ENCODE data around the gene UXS1.
A peak's percentile ranks its signal among the peaks of the same experiment; 100 is the strongest.

UXS1 gene

DNA sequence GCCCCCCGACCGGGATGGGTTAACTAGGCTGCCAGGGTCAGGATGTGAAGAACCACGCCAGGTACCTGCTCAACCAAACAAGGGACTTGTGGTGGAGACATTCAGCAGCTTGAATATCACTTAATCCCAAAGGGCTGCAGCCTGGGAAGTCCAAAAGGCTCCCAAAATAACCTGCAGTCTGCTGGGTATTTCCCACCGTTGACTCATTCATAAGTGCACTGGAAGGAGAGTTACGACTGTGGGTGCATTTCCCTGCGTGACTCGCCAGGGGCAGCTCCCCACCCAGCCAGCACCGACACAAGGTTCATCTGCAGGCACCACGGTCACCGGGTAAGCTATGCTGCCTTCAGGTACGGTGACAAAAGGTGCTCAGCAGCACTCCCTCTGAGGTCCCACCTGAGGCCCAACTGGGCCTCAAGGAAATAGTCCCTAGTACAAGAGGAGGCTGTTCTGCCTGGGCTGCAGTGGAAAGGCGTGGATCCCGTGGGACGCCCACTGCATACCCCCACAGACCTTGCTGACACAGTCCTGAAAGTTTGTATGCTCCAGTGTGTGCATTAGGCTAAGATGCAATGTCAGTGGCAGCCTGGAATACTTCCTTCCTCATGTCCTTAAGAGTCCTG lies 86.5 kb downstream of the UXS1 start:
- peak; percentile 64 for DNase-seq

DNA sequence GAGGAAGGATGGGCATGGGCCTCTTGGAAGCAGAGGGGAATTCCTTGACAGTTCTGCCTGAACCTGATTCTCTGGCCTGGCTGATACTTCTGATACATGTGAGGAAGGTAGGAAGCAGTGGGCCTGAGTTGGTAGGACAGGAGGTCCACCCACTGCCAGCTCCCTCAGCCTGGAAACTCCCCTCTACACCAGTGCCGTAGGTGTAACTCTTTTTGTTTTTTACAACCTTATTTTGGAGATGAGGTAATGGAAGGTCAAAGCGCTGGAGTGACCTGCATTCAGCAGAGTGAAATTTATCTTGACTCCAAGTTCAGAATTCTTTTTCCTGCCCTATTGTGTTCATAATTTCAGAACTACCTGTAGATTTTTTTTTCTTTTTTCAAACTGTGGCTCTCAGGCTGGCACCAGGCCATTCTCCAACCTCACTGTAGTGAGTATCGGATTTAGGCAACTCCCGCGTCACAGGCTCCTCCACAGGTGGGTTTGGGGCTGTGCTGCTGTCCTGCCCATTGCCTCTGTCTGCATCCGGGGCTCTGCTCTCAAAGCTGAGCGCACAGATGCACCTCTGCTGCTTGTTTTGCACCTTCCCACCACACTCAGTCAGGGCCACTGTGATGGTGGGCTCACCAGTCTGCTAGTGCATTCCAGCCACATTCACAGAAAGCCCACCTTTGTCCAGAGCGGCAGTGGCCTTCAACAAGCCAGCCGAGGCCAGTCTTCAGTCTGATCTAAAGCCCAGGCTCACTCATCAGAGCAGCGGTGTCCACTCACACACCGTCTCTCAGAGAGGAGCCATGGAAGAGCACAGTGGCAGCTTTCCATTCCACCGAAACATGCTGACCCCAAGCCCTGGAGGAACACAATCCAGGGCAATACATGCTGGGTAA lies 87.2 kb downstream of the UXS1 start:
- no peak for DNase-seq

DNA sequence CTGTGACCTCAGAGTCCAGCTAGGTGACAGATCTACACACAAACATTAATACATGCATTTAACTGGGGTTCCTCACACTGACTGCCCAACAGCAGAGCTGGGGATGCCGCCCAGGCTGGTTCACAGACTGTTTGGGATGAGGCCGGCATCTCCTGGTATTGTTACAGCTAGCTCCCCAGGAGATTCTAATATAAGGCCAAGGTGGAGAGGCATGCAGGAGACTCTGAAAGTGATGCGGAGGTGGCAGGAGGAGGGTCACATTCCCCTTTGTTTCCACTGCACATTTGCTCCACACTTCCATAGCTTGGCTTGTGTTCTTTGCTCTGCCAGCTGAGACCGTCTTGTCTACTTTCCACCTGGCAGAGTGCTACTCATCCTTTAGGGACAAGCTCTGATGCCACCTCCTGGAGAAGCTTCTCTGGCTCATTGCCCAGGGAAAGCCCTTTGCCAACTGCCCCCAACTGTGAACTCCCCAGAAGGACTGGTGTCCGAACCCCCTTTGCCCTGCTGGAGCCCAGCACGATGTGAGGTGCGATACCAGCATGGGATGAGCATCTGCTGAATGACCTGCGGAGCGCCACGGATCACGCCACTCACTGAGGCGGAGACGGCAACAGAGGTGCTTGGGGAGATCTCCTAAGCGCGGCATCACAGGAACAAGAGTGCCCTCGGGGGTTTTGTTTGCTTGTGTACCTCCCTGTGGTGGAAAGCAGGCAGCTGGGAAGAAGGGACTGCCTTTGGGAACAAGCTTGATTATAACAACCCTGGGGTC lies 88.8 kb downstream of the UXS1 start:
- DNase-seq = no peak

DNA sequence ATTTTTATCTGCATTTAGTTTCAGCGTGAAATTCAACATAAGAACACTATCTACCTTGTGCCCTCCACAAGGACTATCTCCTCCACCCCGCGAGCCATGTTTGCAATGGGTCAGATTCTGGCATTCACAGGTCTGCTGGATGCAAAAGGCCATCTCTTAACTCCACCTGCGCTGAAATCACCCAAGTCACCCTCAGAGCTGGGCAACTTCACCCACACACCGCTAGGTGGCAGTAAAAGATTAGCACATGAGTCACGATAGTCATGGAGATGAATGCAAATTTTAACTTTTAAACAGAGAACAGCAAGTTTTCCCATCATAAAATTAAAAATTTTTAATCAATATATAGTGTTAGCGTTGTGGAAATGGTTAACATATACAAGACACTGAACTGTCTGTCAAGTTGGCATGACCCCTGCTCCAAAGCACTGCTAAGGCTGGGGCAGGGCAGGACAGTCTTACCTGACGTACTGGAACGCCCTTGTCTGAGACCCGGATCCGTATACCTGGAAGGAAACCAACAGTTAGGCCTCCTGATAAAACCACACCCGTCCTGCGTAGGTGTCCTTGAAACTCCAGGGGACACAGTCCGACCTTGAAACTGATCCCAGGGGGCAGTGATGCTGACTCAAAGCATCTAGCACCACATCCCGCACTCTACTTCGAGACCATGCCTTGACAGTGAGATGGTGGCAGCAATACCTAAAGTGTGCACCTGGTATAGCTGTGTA lies 89.6 kb downstream of the UXS1 start:
- DNase-seq = peak; percentile 80

DNA sequence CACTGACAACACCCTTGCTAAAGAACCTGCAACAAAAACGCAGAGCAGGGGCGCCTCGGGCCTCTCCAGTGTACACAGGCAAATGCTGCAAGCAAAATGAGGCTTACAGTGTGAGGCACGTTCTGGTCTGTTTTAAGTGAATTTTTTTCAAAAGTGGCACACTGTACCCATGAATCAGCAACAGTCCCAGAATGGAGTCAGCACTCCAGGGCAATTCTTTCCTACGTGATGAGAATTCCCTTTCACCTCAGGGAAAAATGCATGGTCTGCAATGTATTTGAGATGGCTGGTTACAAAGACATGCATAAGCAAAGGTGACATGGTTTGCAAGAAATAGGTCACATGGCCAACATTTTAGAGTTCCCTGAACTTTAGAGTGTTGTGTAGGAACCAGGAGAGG lies 94.4 kb downstream of the UXS1 start:
- no peak for DNase-seq

DNA sequence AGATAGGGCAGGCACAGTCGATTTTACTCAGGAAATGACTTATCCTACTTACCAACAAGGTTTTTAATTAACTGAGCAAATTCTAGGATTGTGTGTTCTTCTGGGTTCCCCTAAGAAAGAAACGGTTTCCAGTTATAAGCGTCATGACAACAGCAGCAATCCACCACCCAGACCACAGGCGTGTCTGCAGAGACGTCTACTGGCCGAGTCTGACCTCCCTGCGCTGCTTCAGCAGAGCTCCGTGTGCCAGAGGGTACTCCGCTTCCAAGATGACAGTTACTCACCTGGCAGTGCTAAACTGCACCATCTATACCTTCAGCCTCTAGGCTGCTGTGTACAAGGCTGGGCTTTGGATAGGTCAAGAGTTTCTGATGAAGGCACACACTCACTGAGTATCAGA lies 95.4 kb downstream of the UXS1 start:
- DNase-seq = no peak

DNA sequence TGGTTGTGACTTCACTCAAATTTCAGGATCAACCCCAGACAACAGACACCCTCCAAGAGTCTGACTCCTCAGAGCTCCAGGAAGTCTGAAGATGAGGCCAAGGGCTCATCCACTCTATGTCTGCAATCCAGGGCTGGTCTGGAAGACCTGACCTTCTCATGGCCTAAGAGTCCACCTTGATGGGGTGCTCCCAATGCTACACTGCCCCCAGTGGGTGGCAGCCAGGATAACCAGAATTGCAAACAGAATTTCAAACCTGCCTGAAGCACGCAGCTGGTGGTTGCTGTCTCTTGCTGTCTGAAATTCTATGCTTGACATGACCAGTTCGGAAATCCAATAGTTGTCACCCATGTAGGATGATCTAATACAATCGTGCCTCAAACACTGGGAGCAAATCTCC lies 96.0 kb downstream of the UXS1 start:
- no peak for DNase-seq

DNA sequence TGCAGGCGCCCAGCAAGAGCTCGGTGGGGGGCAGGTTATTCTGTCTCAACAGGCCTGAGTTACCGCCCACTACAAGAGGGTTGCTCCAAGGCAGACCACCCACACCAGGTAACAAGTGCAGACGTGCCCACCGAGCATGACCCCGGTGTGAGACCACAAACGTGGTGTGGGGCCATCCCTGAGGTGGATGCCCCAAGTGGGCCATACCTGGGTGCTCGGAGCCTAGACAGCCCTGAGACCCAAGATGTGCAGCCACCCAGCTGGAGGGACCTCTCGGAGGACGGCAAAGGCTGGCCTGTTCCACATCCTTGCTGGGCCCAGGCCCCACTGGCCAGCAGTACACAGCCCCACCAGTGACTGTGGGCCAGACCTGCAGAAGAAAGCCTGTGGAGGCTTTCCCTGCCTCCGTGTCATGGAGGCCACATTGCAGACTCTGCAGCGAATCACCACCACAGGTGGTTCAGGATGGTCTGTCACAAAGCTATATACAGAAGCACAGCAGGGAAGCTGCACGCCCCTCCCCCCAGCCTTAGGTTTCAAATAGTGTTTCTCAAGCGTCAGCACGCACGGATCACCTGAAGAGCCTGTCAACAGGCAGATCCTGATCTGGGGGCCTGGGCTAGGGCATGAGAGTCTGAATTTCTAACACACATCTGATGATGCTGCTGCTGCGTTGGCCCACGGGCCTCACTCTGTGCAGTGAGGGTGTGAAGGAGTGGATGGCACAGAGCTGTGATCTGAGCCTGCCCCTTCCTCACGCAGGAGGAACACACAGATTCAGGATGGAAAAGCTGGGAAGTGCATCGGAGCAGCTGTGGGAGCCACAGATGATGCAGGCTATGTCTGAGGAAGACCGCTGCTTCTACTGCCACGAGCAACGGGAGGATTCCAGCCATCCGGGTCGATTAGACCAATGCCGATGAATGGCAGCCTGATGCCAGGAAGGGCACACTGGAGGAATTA lies 96.8 kb downstream of the UXS1 start:
- no peak for DNase-seq

DNA sequence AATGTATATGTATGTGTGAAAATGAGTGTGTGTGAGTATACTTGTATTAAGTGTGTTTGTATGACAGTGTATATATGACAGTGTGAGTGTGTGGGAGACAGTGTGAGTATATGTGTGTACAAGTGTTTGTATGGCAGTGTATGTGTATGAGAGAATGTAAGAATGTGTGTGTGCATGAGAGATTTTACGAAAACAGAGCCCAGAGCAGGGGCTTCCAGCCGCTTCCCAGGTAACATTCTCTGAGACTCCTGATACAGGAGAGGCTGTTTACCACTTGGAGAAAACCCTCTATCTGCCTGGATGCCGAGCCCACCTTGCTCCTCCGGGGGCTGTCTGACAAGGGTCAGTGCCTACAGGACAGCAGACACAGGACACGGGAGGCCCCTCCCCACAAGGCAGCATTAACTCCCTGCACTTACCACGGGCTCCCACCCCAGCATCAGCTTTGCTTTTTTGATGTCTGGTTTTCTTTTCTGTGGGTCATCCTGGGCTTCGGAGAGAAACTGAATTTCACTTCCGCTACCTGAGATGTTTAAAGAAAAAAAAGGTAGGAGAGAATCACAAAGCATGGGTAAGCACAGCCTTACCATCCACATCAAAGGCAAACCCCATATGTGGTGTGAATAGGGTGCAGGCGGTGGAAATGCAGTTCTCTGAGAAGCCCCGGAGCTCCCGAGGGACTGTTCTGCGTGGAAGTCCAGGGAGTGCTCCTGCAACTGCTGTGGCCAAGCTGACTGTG lies 97.6 kb downstream of the UXS1 start:
- DNase-seq = peak; percentile 54

DNA sequence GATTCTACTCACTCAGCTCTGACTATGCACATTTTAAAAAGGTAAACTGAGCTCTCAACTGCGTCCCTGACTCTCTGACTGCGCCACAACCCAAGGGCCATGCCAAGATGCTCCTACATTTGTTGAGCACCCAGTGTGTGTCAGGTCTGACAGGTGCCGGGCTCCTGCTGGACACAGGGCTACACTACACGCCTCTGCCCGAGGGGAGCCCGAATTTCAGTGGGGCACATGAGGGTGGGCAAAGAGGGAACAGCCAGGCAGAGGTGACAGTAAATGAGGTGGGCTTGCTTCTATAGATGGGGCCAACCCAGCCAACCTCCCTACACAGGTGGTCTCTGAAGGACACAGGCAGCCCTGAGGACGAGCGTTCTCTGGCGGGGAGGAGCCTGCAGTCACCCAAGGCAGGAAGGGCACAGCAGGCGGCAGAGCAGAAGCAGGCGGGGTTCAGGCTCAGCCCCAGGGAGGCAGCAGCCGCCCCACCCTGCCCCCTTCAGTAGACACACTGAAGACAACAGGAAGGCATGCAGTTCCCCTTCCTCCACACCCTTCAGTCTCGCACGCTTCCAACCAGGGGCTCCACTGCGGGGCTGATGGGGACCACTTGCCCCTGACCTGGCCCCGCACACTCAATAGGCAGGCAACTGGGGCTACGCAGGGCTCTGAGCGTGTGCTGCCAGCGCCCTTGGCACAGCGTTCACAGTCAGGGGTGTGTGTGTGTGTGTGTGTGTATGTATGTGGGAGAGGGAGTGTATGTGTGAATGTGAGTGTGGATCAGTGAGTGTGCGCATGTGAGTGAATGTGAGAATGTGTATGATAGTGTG lies 98.4 kb downstream of the UXS1 start:
- peak; percentile 90 for DNase-seq

DNA sequence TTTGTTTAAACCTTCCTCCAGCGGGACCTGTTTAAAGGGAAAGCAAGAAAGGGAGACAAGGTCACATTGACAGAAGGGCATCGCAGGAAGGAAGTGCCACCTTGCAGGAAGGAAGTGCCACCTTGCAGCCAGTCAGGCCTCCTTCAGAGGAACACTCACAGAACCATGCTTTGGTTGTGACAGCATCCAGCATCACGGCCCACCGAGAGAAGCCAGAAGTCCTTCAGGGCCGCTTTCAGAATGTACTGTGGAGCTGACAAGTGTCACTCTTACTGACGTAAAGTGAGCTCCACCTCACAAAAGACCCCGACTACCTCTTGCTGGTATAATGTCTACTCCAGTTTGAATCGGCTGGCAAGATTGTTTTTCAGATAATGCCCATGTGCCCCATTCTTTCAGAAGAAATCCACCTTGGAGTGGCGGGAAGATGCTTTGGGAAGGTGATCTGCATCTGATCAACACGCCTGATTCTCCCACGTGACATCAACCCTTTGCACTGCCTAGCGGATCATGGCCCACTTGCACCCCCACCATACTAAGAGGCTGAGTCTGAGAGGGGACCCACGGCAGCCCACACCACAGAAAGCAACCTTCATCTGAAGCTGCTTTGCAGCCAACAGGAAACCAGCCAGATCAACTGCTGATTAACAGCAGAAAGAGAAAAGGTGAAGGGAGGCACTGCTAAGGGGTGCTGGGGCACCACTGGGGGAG lies 99.8 kb downstream of the UXS1 start:
- DNase-seq = peak; percentile 88

DNA sequence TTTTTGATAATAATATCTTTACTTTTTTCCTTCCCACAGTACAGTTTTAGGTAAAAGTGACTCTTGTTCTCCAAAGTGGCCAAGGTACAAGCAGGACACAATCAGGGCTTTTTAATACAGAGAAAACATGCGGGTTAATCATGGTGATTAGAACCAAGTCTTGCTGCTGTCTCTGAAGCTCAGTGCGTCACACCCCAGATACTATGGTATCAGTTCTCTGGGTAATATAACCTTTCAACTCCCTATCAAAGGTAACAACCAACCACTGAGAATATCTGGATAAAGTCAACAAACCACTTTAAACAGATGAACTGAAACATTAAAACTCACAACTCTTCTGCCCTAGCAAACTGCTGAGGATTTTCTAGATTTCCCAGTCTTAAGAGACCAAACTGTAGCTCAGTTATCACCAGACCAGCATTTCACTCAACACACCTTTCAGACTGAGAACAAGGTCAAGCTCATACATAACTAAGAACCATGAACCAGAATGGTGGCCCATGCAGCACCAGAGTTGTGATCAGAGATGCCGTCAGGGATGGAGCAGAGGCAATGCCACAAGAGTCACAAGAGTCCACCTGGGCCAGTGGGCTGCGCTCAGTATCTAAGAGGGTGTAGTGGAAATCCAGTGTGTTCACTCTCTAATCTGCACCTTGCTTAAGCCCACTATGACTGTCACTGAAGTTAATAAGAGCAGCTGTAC lies 103.0 kb downstream of the UXS1 start:
- DNase-seq = no peak

DNA sequence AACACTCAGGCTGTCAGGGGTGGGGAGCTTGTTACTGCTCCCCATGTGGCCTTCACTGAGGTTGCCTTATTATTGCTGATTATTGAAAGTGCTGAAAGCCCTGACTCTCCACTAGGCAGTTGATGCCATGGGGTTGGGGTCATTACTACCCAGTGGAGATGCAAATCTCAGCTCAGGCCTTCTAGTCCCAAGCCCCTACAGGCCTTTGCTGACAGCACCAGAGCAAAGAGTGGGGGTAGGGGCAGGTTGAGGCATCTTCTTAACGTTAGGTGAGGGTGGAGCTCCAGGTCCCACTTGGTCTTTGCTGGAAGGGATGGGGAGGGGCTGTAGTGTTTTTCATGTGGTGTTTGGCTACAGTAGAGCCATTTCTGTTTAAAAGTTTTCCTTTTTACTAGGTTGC lies 104.5 kb downstream of the UXS1 start:
- no peak for DNase-seq

DNA sequence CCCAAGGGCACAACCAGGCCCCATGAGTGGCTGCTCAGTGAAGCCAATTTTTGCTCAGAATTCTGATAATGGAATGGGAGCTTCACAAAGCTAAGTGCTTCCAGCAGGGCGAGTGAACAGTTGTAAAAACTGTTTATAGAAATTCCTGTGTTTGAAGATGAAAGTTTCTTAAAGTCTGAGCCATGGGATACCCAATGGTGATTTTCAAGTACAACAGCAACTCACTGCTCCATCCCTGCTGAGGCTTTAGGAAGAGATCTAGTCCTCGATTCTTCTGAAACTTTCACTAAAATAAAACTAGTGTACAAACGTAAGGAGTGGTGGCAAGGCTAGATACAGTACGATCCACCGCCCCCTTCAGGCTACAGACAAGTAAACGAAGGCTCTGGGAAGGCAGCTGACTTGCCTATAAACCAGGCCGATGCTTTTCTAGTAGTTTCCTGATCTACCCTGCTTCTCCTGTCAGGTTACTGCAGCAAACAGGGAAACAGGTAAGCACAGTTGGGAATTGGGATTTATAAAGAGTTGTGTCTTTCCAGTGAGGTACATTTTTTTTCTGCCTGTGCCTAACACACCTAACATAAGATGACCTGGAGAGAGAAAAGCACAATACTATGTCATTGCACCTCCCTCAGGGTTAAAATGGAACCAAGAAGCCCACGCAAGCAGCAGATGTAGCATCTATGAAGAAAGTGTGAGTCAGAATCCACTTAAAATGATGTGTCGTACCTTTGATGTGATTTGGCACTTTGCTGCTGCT lies 108.7 kb downstream of the UXS1 start:
- DNase-seq = peak; percentile 82

DNA sequence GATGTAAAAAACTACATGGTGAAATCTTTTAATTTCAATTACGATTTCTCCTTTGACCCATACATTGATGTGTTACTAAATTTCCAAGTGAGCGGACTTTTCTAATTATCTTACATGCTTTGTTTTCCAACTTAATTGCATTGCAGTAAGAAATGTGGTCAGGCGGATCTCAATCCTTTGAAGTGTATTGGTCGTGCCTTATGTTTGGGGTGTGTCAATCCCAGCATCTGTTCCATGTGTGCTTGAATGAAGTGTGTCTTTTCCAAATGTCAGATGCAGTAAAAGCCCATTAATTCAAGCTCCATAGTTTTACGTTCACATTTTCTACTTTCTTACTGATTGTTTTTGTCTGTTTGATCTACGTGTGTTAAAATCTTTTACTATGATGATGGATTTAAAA lies 113.1 kb downstream of the UXS1 start:
- no peak for DNase-seq

DNA sequence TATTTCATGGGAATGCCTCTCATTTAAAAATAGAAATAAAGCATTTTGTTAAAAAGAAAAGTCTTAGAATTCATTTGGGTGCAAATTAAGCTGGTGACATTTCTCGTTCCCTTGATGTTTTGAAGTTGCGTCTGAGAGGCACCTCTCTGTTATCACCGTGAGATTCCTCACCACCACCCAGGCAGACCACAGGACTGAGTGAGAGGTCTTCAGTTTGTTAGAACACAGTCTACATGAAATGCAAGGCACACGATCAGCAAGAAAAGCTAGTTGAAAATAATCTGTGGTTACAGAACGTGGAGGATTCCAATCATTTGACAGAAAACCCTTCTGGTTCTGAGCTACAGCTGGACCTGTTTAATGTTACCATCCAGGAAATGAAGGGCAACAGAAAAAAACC lies 116.0 kb downstream of the UXS1 start:
- no peak for DNase-seq

DNA sequence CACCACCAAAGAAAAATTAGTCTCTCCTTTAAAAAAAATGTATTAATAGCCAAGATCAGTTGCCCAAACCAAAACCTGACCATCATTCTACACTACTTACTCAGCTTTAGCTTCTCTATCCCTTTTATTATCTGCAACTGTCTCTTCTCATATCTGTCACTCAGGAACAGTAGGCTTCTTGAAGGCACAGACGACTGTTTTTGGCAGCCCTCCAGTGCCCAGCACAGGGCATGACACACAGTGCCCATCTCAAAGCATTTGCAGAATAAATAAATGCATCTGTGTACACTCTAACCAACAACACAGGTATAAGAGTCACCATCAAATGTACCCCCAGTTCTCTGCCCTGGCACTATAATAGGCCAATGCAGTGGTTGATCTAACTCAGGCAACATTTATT lies 117.2 kb downstream of the UXS1 start:
- DNase-seq = no peak

DNA sequence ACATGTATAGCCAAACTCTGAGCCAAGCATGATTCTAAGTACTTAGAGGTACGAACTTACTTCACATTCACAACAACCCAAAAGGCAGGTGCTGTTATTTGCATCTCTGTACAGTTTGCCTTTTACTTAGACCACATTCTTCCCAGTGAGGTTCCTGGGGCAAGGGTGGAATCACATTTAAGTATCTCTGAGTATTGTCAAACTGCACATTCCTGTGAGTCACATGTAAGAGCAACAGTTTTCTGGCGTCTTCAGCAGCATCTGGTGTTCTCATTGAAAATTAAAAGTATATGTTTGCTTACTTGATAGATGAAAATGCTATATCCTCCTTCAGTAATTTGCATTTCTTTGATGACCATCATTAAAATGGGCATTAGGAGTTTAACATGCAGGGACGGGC lies 119.1 kb downstream of the UXS1 start:
- no peak for DNase-seq

All from CD4-positive, alpha-beta T cell treated with Interleukin-4 for 4 hours (primary cell).